A673 (cell line): ENCODE results near the gene PWWP2B. TPM values are rescaled to one million over a fixed set of nuclear protein-coding genes. Genes with fewer than 3 reads are reported as not detected.

Experiments used
- BruUV-seq: library from RNA; stranded (reverse); fragments of 400-500 nt; replicated peaks from 2 replicates; lab custom pipeline; 2021; lab: Mats Ljungman, UMichigan
- CTCF ChIA-PET: fragments of 300-600 bp; sonication (Branson Sonifier 250); formaldehyde crosslinking; loops from one replicate; lab custom pipeline; 2022; ENCODE audit warnings: antibody characterized with exemption; lab: Charles Lee
- POLR2A ChIA-PET: fragments of 300-600 bp; sonication (Branson Sonifier 250); formaldehyde crosslinking; loops from one replicate; lab custom pipeline; 2022; ENCODE audit warnings: antibody characterized with exemption; ENCODE audit not compliant: low non-redundant PET; lab: Charles Lee
- DNase-seq: peaks from one replicate; pipeline ENCODE4 v3.0.0-alpha.2; 2015; ENCODE audit warnings: low spot score
- H3K27ac ChIP-seq: fragments of 200-600 bp; sonication (generic); 2 replicates; pipeline ENCODE4 v1.5.1; 2016; ENCODE audit warnings: mixed run types, low read depth, mild to moderate bottlenecking, mixed read lengths, antibody characterized with exemption, low read length; ENCODE audit not compliant: poor library complexity, severe bottlenecking
- H3K27me3 ChIP-seq: fragments of 200-600 bp; sonication (generic); replicated peaks from 2 replicates; pipeline ENCODE4 v1.6.1; 2017; ENCODE audit warnings: mixed run types, low read depth, mild to moderate bottlenecking, mixed read lengths, antibody characterized with exemption, low read length; ENCODE audit not compliant: insufficient read depth, poor library complexity
- H3K36me3 ChIP-seq: fragments of 200-600 bp; sonication (generic); 2 replicates; pipeline ENCODE4 v1.6.1; 2016; ENCODE audit warnings: mixed run types, mild to moderate bottlenecking, mixed read lengths, antibody characterized with exemption, low read length; ENCODE audit not compliant: insufficient read depth, poor library complexity, severe bottlenecking
- H3K4me1 ChIP-seq: fragments of 200-600 bp; sonication (generic); 2 replicates; pipeline ENCODE4 v1.6.1; 2017; ENCODE audit warnings: mixed run types, mild to moderate bottlenecking, mixed read lengths, antibody characterized with exemption, low read length; ENCODE audit not compliant: insufficient read depth, poor library complexity, severe bottlenecking
- H3K4me3 ChIP-seq: fragments of 200-600 bp; sonication (generic); 2 replicates; pipeline ENCODE4 v1.5.1; 2016; ENCODE audit warnings: low read depth, mixed run types, mild to moderate bottlenecking, mixed read lengths, low read length; ENCODE audit not compliant: poor library complexity, severe bottlenecking
- H3K9me3 ChIP-seq: fragments of 200-600 bp; sonication (generic); 2 replicates; pipeline ENCODE4 v1.6.1; 2016; ENCODE audit warnings: mixed run types, low read depth, mild to moderate bottlenecking, mixed read lengths, antibody characterized with exemption, low read length; ENCODE audit not compliant: poor library complexity, severe bottlenecking
- EZH2 ChIP-seq: fragments of 200-600 bp; sonication (generic); IDR thresholded peaks from 2 replicates; pipeline ENCODE4 v1.6.1; 2017; ENCODE audit warnings: borderline replicate concordance, low read depth, mild to moderate bottlenecking, mixed read lengths, antibody characterized with exemption, low read length; ENCODE audit not compliant: poor library complexity, severe bottlenecking
- intact Hi-C: fragments of 100-400 bp; cut with micrococcal nuclease; formaldehyde crosslinking; loops from one replicate; pipeline ENCODE4 v1.10.0; 2022; ENCODE audit not compliant: unreplicated experiment
- total RNA-seq: library from RNA; stranded (reverse); gene quantifications from 2 replicates; pipeline ENCODE4 v1.2.3, GENCODE V29; 2021
- TF ChIP-seq, protein P1 (sequence below): fragments of 300-800, 200-600 bp; sonication (generic); conservative IDR thresholded peaks from 2 replicates; pipeline ENCODE4 v1.5.1; 2017; ENCODE audit warnings: low read depth, mild to moderate bottlenecking, antibody characterized with exemption, low read length, moderate library complexity, mixed read lengths

PWWP2B gene
- total RNA-seq, 1 experiment from 2014 or later: 18.6 TPM

DNA sequence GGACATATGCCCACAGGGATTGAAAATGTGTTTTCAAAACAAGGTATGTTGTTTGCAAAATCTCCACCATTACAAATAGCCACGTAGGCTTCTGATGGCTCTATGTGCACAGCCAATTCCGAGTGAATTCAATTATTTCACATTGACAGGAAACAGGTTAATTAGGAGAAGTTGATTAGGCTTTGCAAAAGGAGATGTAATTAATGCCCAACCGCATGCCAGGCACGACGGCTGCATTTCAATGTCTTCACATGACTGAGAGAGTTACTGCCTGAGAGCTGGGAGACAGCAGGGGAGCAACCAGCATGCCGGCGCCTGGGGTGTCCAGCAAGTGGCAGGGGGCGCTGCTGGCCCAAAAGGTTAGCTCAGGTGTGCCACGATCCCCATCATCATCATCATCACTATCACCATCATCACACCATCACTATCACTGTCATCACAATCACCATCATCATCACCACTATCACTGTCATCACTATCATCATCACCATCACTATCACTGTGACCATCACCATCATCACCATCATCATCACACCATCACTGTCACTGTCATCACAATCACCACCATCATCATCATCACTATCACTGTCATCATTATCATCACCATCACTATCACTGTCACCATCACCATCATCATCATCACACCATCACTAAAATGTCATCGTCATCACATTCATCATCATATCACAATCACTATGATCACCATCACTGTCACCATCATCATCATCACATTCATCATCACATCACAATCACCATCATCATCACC, 30.2 kb downstream of the PWWP2B start:
- H3K9me3 ChIP-seq: no peaks in the 10 kb centered on the region
- no TSS peak for BruUV-seq
- peaks cover 8% of the 10 kb centered on the region for H3K4me1 ChIP-seq
- no peaks in the 10 kb centered on the region for H3K27me3 ChIP-seq
- H3K27ac ChIP-seq: no peak overlapping the region
- POLR2A ChIA-PET: no interaction called here
- H3K4me3 ChIP-seq: no peak overlapping the region
- CTCF ChIA-PET: no interaction called here
- DNase-seq: no peak
- H3K36me3 ChIP-seq: no peaks in the 10 kb centered on the region
- intact Hi-C loops: no loop called here
- TF ChIP-seq EZH2: no peak
- TF ChIP-seq, protein P1, sequence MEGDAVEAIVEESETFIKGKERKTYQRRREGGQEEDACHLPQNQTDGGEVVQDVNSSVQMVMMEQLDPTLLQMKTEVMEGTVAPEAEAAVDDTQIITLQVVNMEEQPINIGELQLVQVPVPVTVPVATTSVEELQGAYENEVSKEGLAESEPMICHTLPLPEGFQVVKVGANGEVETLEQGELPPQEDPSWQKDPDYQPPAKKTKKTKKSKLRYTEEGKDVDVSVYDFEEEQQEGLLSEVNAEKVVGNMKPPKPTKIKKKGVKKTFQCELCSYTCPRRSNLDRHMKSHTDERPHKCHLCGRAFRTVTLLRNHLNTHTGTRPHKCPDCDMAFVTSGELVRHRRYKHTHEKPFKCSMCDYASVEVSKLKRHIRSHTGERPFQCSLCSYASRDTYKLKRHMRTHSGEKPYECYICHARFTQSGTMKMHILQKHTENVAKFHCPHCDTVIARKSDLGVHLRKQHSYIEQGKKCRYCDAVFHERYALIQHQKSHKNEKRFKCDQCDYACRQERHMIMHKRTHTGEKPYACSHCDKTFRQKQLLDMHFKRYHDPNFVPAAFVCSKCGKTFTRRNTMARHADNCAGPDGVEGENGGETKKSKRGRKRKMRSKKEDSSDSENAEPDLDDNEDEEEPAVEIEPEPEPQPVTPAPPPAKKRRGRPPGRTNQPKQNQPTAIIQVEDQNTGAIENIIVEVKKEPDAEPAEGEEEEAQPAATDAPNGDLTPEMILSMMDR: no peak

DNA sequence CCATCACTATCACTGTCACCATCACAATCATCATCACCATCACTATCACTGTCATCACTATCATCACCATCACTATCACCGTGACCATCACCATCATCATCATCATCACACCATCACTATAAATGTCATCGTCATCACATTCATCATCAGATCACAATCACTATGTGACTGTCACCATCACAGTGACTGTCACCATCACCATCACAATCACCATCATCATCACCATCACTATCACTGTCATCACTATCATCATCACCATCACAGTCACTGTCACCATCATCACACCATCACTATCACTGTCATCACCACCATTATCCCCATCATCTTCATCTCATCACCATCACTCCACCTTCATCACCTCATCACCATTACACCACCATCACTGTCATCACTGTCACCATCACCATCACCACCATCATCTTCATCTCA, 31.0 kb downstream of the PWWP2B start:
- no peaks in the 10 kb centered on the region for H3K36me3 ChIP-seq
- peaks cover under 1% of the 10 kb centered on the region for H3K4me1 ChIP-seq
- TF ChIP-seq, protein P1: no peak
- no peak for TF ChIP-seq EZH2
- H3K9me3 ChIP-seq: no peaks in the 10 kb centered on the region
- ChIA-PET CTCF (no interaction called here), POLR2A (no interaction called here)
- no peak for DNase-seq
- BruUV-seq: no TSS peak
- H3K27ac ChIP-seq: no peak overlapping the region
- H3K4me3 ChIP-seq: no peak overlapping the region
- intact Hi-C loops: no loop called here
- H3K27me3 ChIP-seq: no peaks in the 10 kb centered on the region

DNA sequence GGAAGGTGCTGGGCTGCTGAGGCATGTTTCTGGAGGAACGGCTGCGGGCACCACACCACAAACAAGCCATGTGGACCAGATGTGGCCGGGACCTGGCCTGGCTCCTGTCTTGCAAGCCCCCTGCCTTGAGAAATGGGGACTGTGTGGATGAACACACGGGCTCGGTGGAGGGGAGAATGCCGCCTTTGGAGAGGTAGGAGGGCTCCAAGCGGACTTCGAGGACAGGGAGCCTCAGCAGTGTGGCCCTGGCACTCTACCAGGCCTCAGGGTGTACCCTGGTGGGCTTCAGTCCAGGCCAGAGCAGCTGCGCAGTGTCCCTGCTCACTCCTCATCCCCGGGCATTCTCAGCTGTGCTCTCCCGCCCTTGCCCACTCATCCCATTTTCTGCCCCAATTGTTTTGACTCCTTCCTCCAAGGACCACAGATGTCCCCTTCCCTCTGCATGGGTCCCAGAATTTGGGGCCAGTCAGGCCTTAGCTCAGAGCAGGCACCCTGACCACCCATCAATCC, 31.5 kb downstream of the PWWP2B start:
- intact Hi-C loops: no loop called here
- ChIA-PET POLR2A (no interaction called here), CTCF (no interaction called here)
- no peaks in the 10 kb centered on the region for H3K9me3 ChIP-seq
- no peaks in the 10 kb centered on the region for H3K4me1 ChIP-seq
- DNase-seq: no peak
- no peak overlapping the region for H3K4me3 ChIP-seq
- BruUV-seq: no TSS peak
- H3K27ac ChIP-seq: no peak overlapping the region
- no peaks in the 10 kb centered on the region for H3K27me3 ChIP-seq
- no peaks in the 10 kb centered on the region for H3K36me3 ChIP-seq
- TF ChIP-seq EZH2: no peak
- TF ChIP-seq, protein P1: no peak
